LNCaP clone FGC (cell line): ENCODE data around the gene RIPOR2.

ENCODE experiments used
- DNase-seq: peaks from one replicate; pipeline ENCODE4 v3.0.0-alpha.2; 2011; ENCODE audit warnings: low read depth
- H3K4me3 ChIP-seq: 2 replicates; pipeline ENCODE4 v1.5.1; 2011; ENCODE audit warnings: mild to moderate bottlenecking, low read depth, low read length, control low read depth
- TF ChIP-seq, protein P1 (sequence below): IDR thresholded peaks from 2 replicates; pipeline ENCODE4 v1.5.1; 2012; ENCODE audit warnings: mild to moderate bottlenecking; ENCODE audit not compliant: control insufficient read depth, insufficient read depth; ENCODE audit errors: extremely low read depth

Gene RIPOR2

DNA sequence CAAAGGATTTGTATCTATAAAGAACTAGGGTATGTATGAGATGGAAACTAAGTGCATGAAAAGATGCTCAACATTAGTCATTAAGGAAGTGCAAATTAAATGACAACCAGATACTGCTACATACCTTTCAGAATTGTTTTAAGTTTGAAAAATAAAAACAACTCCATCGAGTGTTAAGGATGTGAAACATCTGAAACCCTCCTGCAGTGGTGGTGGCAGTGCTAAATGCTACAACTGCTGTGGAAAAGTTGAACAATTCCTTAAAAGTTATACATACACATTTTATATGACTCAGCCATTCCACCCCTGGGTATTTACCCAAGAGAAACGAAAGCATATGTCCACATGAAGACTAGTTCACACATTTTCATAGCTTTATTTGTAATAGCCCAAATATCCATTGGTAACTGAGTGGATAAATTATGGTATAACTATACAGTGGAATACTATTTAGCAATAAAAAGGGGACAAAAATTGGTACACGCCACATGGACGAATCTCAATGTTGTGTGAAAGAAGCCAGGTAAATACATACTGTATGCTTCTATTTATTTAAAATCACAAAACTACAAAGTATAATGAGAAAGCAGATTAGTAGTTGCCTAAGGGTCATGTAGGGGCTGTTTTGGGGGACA, 147.6 kb downstream of the RIPOR2 start:
- no peak for DNase-seq
- H3K4me3 ChIP-seq, result no peak overlapping the region
- TF ChIP-seq, protein P1, sequence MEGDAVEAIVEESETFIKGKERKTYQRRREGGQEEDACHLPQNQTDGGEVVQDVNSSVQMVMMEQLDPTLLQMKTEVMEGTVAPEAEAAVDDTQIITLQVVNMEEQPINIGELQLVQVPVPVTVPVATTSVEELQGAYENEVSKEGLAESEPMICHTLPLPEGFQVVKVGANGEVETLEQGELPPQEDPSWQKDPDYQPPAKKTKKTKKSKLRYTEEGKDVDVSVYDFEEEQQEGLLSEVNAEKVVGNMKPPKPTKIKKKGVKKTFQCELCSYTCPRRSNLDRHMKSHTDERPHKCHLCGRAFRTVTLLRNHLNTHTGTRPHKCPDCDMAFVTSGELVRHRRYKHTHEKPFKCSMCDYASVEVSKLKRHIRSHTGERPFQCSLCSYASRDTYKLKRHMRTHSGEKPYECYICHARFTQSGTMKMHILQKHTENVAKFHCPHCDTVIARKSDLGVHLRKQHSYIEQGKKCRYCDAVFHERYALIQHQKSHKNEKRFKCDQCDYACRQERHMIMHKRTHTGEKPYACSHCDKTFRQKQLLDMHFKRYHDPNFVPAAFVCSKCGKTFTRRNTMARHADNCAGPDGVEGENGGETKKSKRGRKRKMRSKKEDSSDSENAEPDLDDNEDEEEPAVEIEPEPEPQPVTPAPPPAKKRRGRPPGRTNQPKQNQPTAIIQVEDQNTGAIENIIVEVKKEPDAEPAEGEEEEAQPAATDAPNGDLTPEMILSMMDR, result no peak

DNA sequence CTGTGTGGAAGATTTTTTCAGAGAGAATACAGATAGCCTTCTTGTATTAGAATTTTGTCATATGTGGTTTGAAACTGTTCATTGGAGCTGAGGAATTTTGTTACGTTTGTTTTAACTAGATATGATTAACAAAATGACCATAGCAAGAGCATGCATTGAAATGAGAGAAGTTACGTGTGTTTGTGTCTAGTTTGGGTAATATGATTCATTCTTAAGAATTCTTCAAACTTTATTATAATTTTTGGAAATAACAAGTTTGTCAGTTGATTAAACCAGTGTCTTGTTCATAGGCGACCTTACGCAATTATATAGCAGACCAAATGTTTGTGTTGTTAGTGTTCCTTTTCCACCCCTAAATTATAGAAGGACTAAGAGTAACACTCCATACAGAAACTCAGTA, 155.6 kb downstream of the RIPOR2 start:
- TF ChIP-seq, protein P1, result no peak
- DNase-seq, result no peak

DNA sequence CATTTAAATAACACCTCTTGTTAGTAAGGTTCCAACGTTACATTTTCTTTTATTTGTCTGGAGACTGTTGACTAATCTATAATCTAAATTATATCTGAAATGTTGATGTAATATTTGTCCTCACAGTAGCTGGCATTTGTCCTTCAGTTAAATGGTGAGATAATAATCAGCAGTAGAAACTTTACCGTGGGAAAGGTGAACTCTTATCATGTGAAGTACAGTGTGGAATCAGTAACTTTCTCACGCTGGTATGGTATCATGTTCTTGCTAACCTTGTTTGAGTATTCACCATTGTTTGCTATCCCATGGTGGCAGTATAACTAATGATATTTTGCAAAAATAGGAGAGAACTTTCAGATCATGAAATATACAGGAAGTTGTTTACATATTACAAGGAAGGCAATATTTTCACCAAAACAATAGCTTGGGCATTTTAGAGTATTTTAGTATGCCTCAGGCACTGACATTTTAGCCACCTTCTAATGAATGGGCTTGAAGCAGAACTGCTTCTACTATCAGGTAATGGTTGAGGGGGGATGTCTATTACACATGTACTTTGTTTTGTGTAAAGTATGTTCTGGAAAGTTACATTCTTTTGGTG, 156.2 kb downstream of the RIPOR2 start:
- DNase-seq, result peak; percentile 100
- peak overlapping the region; percentile 33 for H3K4me3 ChIP-seq
- TF ChIP-seq, protein P1, result peak; percentile 45

More for the DNA sequence above, 155.6 kb downstream of the RIPOR2 start:
- peak overlapping the region; percentile 33 for H3K4me3 ChIP-seq

DNA sequence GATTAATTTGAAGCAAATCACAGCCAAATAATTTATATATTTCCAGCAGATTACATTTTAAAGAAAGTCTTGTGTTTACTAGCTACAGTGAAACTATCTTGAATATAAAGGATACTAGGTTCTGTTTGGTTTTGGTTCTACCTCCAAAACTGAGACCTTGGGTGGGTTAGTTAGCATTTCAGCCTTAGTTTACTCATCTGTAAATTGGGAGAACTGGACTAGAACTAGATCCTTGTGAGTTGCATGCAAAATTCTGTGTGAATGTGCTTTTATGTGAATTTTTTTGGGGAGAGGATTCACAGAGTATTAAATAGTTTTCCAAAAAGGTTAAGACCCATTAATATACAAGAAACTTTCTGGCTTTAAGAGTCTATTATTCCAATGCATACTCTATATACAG, 156.9 kb downstream of the RIPOR2 start:
- TF ChIP-seq, protein P1, result no peak
- no peak for DNase-seq
- no peak overlapping the region; the same call in 1 of the 2 replicates for H3K4me3 ChIP-seq

DNA sequence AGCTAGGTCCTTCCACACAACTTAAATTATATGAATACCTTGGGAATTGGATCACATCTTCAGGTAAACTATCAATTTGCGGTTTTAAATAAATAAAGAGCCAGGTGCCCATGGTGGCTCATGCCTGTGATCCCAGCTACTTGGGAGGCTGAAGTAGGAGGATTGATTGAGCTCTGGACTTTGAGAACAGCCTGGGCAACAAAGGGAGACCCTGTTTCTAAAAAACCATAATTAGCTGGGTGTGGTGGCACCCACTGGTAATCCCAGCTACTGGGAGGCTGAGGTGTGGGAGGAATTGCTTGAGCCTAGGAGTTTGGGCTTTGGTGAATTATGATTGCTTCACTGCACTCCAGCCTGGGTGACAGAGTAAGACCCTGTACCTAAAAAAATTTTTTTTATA, 157.6 kb downstream of the RIPOR2 start:
- TF ChIP-seq, protein P1, result no peak
- no peak for DNase-seq
- no peak overlapping the region for H3K4me3 ChIP-seq

DNA sequence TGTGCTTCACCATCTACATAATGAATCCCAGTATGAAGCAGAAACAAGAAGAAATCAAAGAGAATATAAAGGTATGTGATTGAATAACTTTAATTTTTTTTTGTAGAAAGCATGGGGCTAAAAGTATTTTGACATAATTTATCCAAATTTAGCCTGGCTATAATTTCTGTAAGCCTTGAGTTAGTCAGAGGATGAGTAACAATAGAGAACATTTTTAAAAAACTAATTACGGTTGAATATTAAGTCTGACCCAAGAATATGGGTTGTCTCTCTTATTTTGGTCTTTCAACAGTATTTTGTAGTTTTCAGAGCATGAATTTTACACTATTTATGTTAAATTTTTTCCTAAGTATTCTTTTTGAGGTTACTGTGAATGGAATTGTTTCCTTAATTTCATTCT, 158.5 kb downstream of the RIPOR2 start:
- peak overlapping the region; percentile 91 for H3K4me3 ChIP-seq
- no peak for DNase-seq
- TF ChIP-seq, protein P1, result no peak
